Lung (tissue), 12 donors: Measurements from ENCODE around the gene FBXO28. TPM values are rescaled to one million over a fixed set of nuclear protein-coding genes. Genes with fewer than 3 reads are reported as not detected.

Source experiments
- ATAC-seq: fragments of 200-7000 bp; cut with Tn5 transposase; one replicate; pipeline ENCODE4 v1.9.1; 2020; ENCODE audit warnings: moderate number of reproducible peaks; ENCODE audit not compliant: insufficient read depth, low FRiP score
- DNase-seq, 3 donors: peaks; one replicate each; pipeline ENCODE4 v3.0.0-alpha.2; 2013 to 2017
- H3K27ac ChIP-seq, 2 donors: one replicate each; pipeline ENCODE4 v1.5.1; 2013; ENCODE audit warnings: mild to moderate bottlenecking in 2 of 2, moderate library complexity in 2 of 2, control low read depth in 1 of 2, inconsistent platforms in 1 of 2, low read depth in 1 of 2, low read length in 1 of 2
- H3K27me3 ChIP-seq, 3 donors: one replicate each; pipeline ENCODE4 v1.5.1; 2013; ENCODE audit warnings: low read length in 2 of 3; ENCODE audit not compliant: control insufficient read depth in 3 of 3, insufficient read depth in 3 of 3
- H3K36me3 ChIP-seq, 4 donors: one replicate each; pipeline ENCODE4 v1.5.1; 2013; ENCODE audit warnings: low read length in 4 of 4, mild to moderate bottlenecking in 1 of 4, moderate library complexity in 1 of 4; ENCODE audit not compliant: control insufficient read depth in 4 of 4, insufficient read depth in 4 of 4
- H3K4me1 ChIP-seq, 5 donors: one replicate each; pipeline ENCODE4 v1.5.1; 2013; ENCODE audit warnings: low read length in 5 of 5, mild to moderate bottlenecking in 2 of 5, moderate library complexity in 1 of 5; ENCODE audit not compliant: control insufficient read depth in 5 of 5, insufficient read depth in 5 of 5
- H3K4me3 ChIP-seq: one replicate; pipeline ENCODE4 v1.5.1; 2013; ENCODE audit warnings: mild to moderate bottlenecking, control low read depth, moderate library complexity
- H3K9ac ChIP-seq, 2 donors: one replicate each; pipeline ENCODE4 v1.5.1; 2013; ENCODE audit warnings: low read length in 2 of 2, control low read depth in 1 of 2; ENCODE audit not compliant: insufficient read depth in 1 of 2
- H3K9me3 ChIP-seq, 4 donors: one replicate each; pipeline ENCODE4 v1.5.1; 2013; ENCODE audit warnings: low read length in 3 of 4, mild to moderate bottlenecking in 1 of 4, moderate library complexity in 1 of 4; ENCODE audit not compliant: control insufficient read depth in 4 of 4, insufficient read depth in 3 of 4
- CTCF ChIP-seq: IDR thresholded peaks from 2 replicates; pipeline ENCODE4 v1.5.1; 2012; ENCODE audit warnings: mild to moderate bottlenecking; ENCODE audit errors: control extremely low read depth, extremely low read depth
- WGBS, 2 donors: extraction: QIAGEN DNeasy Blood & Tissue Kit; methylation state at CpG; one replicate each; pipeline ENCODE4 v1.1.7; 2013; 5-methylcytosine and 5-hydroxymethylcytosine counted together
- polyA plus RNA-seq, 2 donors: library from polyadenylated mRNA; stranded (reverse); fragments of 200-250 nt; gene quantifications; one replicate each; pipeline ENCODE4 v1.2.1, GENCODE V29; 2013
- total RNA-seq, 2 donors: library from RNA; depleted of rRNA in 1 of 2; stranded (reverse); fragments of >200 nt in 1 of 2; gene quantifications; one replicate each; pipeline ENCODE4 v1.2.1, GENCODE V29; 2014 to 2021
- donor health status: control.
- donor health status: control.
- donor health status: Bipolar disorder and iron deficiency.
- donor health status: healthy.
- donor health status: DM: yes; HTN: yes; CAD: no.

Gene FBXO28
- total and polyA plus RNA-seq, 4 donors: 10.1 to 41.5 (median 19.7) TPM

- H3K27me3 ChIP-seq: peaks cover 0 to 2% (median 0%) of the 10 kb centered on the region in 3 donors
- H3K4me3 ChIP-seq: peak overlapping the region; percentile 87
- H3K27ac ChIP-seq: peak overlapping the region; percentile 86 to 96
- DNase-seq (peak in 2 of 3 donors; percentile 12 to 29), ATAC-seq (no peak)
- peak overlapping the region; percentile 77 to 84 for H3K9ac ChIP-seq
- H3K4me1 ChIP-seq: peaks cover 0 to 24% (median 0%) of the 10 kb centered on the region in 5 donors
- TF ChIP-seq CTCF: no peak
- peaks cover 0 to 2% (median 0%) of the 10 kb centered on the region in 4 donors for H3K36me3 ChIP-seq
- 2% methylated on average over 11 of the region's 11 CpGs for WGBS, 2 donors
- no peaks in the 10 kb centered on the region for H3K9me3 ChIP-seq
Measured at GRCh38 chr1:224114787-224115175, 870 bp downstream of the FBXO28 start.

- Histone ChIP-seq H3K4me1 (peaks cover 0 to 24% (median 0%) of the 10 kb centered on the region in 5 donors), H3K4me3 (no peak overlapping the region), H3K27ac (no peak overlapping the region), H3K27me3 (no peaks in the 10 kb centered on the region), H3K9me3 (no peaks in the 10 kb centered on the region), H3K36me3 (peaks cover 0 to 2% (median 0%) of the 10 kb centered on the region in 4 donors), H3K9ac (peak overlapping the region in 1 of 2 donors; percentile 24)
- DNase-seq: peak in 2 of 3 donors; percentile 61 to 65
- WGBS, 2 donors: 14 to 19% methylated on average over 4 of the region's 4 CpGs
- TF ChIP-seq CTCF: peak; percentile 40
- ATAC-seq: no peak
Measured at GRCh38 chr1:224116131-224116530, 2.2 kb downstream of the FBXO28 start.

GRCh38 chr1:224118688-224119087, 4.8 kb downstream of the FBXO28 start:
- H3K27me3 ChIP-seq: no peaks in the 10 kb centered on the region
- 46 to 82% methylated on average over 1 of the region's 1 CpG for WGBS, 2 donors
- DNase-seq (no peak), ATAC-seq (no peak)
- H3K9me3 ChIP-seq: no peaks in the 10 kb centered on the region
- no peak overlapping the region for H3K27ac ChIP-seq
- H3K36me3 ChIP-seq: peaks cover 0 to 4% (median 1%) of the 10 kb centered on the region in 4 donors
- H3K4me1 ChIP-seq: peaks cover 0 to 21% (median 2%) of the 10 kb centered on the region in 5 donors
- no peak for TF ChIP-seq CTCF
- H3K9ac ChIP-seq: no peak overlapping the region
- H3K4me3 ChIP-seq: no peak overlapping the region

DNA sequence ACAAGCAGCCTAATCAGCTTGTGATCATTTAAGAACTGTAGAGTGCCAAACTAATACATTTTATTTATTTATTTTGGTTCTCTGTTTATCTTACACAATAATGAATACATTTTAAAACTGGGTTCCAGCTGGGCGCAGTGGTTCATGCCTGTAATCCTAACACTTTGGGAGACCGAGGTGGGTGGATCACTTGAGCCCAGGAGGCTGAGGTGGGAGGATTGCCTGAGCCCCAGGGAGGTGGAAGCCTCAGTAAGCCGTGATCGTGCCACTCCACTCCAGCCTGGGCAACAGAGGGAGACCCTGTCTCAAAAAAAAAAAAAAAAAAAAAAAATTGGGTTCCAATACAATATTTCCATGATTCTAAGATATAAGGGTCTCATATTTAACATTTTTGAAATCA, 9.2 kb downstream of the FBXO28 start:
- Histone ChIP-seq H3K27me3 (no peaks in the 10 kb centered on the region), H3K4me1 (peaks cover 0 to 2% (median 0%) of the 10 kb centered on the region in 5 donors), H3K9me3 (no peaks in the 10 kb centered on the region), H3K9ac (no peak overlapping the region), H3K27ac (no peak overlapping the region), H3K36me3 (peaks cover 0 to 4% (median 2%) of the 10 kb centered on the region in 4 donors), H3K4me3 (no peak overlapping the region)
- WGBS, 2 donors: 78 to 80% methylated on average over 4 of the region's 4 CpGs
- DNase-seq (no peak), ATAC-seq (no peak)
- TF ChIP-seq CTCF: no peak
